ENCODE measurements around the gene HJV. TPM values are rescaled to one million over a fixed set of nuclear protein-coding genes. Genes with fewer than 3 reads are reported as not detected.
A peak's percentile ranks its signal among the peaks of the same experiment; 100 is the strongest.
"Not testable (repeated sequence)": the region's sequence is repeated elsewhere in the genome, so short reads cannot be mapped to it uniquely, and the experiment has no call there.

The HJV gene, protein sequence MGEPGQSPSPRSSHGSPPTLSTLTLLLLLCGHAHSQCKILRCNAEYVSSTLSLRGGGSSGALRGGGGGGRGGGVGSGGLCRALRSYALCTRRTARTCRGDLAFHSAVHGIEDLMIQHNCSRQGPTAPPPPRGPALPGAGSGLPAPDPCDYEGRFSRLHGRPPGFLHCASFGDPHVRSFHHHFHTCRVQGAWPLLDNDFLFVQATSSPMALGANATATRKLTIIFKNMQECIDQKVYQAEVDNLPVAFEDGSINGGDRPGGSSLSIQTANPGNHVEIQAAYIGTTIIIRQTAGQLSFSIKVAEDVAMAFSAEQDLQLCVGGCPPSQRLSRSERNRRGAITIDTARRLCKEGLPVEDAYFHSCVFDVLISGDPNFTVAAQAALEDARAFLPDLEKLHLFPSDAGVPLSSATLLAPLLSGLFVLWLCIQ
- total RNA-seq, result not detected

- DNase-seq, result no peak
- CTCF ChIA-PET, result interaction anchor here (0.7 to 1.4 kb wide), 5 partner anchors 11 to 136 kb away, joined by 3 to 6 read pairs (median 4); partner anchors contain the start of gene ANKRD35
- POLR2A ChIA-PET, result interaction anchor here (0.5 to 1.3 kb wide), 4 partner anchors 14 to 246 kb away, joined by 3 to 8 read pairs (median 4); no protein-coding TSS in a partner anchor
- no peak within 1 kb of the TSS for H3K27ac Mint-ChIP-seq
- no peaks in the 10 kb centered on the region for H3K36me3 Mint-ChIP-seq (ENCODE audit: low read depth)
- H3K4me3 Mint-ChIP-seq, result no peak within 1 kb of the TSS
- H3K27me3 Mint-ChIP-seq, result peaks cover 37% of the 10 kb centered on the region
- intact Hi-C loops (cut with DNase I, micrococcal nuclease), result no loop called here
- ATAC-seq, result no peak
- peaks cover 8% of the 10 kb centered on the region for H3K4me1 Mint-ChIP-seq
- H3K9me3 Mint-ChIP-seq (ENCODE audit: low read depth), result no peaks in the 10 kb centered on the region
Observed at GRCh38 chr1:146021622-146022402, at the start of gene HJV. HJV (minus strand) TSS chr1:146021735; CDS start chr1:146020231, 1,504 bp downstream.

DNA sequence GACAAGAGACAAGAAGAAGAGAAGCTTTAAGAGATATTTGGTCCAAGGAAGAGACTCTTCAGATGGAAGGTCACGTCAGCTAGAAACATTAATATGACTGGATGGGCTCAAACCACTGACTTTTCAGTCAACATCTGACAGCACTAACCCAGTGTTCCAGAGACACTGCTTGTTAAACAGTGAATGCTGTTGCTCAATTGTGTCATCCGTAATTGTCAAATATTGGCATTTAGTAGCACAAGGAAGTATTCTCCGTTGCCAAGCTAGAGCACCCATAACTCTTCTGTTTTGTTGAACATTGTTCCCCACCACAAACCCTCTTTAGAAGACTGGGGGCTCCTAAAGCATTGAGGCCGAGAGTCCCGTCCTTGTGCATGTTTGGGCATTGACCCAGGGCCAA is 37.6 kb upstream of the HJV start:
- DNase-seq, H3K27me3 Mint-ChIP-seq: not testable (repeated sequence)

DNA sequence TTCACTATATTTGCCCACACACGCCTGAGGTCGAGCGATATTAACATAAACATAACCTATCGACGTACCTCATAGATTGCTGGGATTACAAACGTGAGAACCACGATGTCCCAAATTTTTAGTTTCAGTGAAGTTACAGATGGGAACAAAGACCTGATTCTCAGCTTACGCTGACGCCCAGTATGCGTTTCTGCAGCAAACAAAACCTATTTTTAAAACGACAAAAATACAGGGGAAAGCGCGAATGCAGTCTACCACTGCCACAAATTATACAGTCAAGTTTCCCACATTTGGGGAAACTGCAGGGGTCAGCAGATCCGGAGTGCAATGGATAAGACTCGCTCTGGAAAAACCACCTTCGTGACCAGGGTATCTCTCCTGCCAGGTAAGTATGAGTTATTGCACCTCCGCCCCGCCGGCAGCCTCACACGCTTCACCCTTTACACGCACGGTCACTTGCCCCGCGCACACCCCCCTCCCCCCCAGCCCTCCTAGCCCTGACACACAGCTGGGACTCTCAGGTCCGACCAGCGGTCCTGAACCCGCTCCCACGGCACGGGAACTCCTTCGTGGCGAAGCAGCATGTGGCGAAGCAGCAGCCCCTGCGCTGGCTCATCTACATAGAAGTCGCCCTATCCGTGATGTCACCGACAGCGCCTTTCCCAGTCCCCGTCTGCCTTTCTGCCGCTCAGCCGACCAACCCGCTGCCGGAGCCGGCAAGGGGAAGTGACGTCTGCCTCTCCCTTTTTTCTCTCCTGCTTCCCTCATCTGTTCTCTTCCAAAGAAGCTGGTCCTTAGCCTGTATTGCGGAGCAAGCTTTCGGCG is 30.5 kb upstream of the HJV start:
- peak; percentile 89 for DNase-seq

More for the DNA sequence above, 37.6 kb upstream of the HJV start:
- H3K36me3 Mint-ChIP-seq (ENCODE audit: low read depth); CTCF ChIA-PET; intact Hi-C loops (cut with DNase I, micrococcal nuclease); ATAC-seq; H3K4me1 Mint-ChIP-seq; H3K9me3 Mint-ChIP-seq (ENCODE audit: low read depth); H3K27ac Mint-ChIP-seq; POLR2A ChIA-PET; H3K4me3 Mint-ChIP-seq: not testable (repeated sequence)

GRCh38 chr1:146051452-146051851 is 29.9 kb upstream of the HJV start:
- POLR2A ChIA-PET, result interaction anchor here (0.6 to 3.4 kb wide), 30 partner anchors 9 to 1987 kb away, joined by 3 to 228 read pairs (median 6); partner anchors contain the start of genes ANKRD34A, LIX1L, PIAS3 and POLR3C
- no peaks in the 10 kb centered on the region for H3K9me3 Mint-ChIP-seq (ENCODE audit: low read depth)
- no peaks in the 10 kb centered on the region for H3K27me3 Mint-ChIP-seq
- CTCF ChIA-PET, result interaction anchor here (0.6 to 1.4 kb wide), 4 partner anchors 12 to 191 kb away, joined by 3 to 6 read pairs (median 4); no protein-coding TSS in a partner anchor
- H3K27ac Mint-ChIP-seq, result peak overlapping the region; percentile 97
- H3K4me1 Mint-ChIP-seq, result peaks cover 26% of the 10 kb centered on the region
- intact Hi-C loops (cut with DNase I, micrococcal nuclease), result loop anchor here in 1 of 2 experiments (5.0 kb wide), 1 partner anchor 89 kb away; the partner anchor contains the start of genes ANKRD34A and POLR3GL
- ATAC-seq, result no peak
- no peaks in the 10 kb centered on the region for H3K36me3 Mint-ChIP-seq (ENCODE audit: low read depth)
- peak overlapping the region; percentile 73 for H3K4me3 Mint-ChIP-seq
- DNase-seq, result no peak

More for the DNA sequence above, 30.5 kb upstream of the HJV start:
- Mint-ChIP-seq H3K27ac (peak overlapping the region; percentile 97), H3K4me1 (peaks cover 26% of the 10 kb centered on the region), H3K4me3 (peak overlapping the region; percentile 73)
- POLR2A ChIA-PET, result interaction anchor here (0.6 to 3.4 kb wide), 30 partner anchors 9 to 1640 kb away, joined by 3 to 228 read pairs (median 6); partner anchors contain the start of genes ANKRD34A, LIX1L, PIAS3 and POLR3C
- ATAC-seq, result peak; percentile 99
- H3K9me3 Mint-ChIP-seq (ENCODE audit: low read depth); H3K27me3 Mint-ChIP-seq; H3K36me3 Mint-ChIP-seq (ENCODE audit: low read depth): not testable (repeated sequence)
- CTCF ChIA-PET, result interaction anchor here (0.6 to 1.4 kb wide), 4 partner anchors 13 to 192 kb away, joined by 3 to 6 read pairs (median 4); no protein-coding TSS in a partner anchor
- intact Hi-C loops (cut with DNase I, micrococcal nuclease), result loop anchor here in 1 of 2 experiments (1.0 to 5.0 kb wide), 2 partner anchors 15 to 90 kb away; partner anchors contain the start of genes ANKRD34A and POLR3GL

DNA sequence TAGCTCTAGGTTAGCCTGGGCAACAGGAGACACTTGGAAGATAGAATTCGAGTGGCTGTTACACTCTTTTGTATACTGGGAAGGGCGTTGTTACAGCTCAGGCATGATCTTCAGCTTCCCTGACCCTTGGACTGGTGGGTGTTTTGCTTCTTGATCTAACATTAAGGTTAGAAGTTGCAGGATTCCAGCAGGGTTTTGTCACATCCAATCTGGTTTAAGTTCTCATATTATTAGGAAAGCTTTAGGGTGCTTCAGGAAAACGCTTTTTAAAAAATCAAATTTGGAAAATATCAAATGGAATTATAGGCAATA is 29.1 kb upstream of the HJV start:
- H3K4me1 Mint-ChIP-seq, result peaks cover 26% of the 10 kb centered on the region
- not testable (repeated sequence) for H3K9me3 Mint-ChIP-seq (ENCODE audit: low read depth); H3K36me3 Mint-ChIP-seq (ENCODE audit: low read depth); H3K27ac Mint-ChIP-seq; DNase-seq; H3K4me3 Mint-ChIP-seq; H3K27me3 Mint-ChIP-seq; ATAC-seq
- ChIA-PET POLR2A (interaction anchor here (0.7 to 3.4 kb wide), 6 partner anchors 13 to 1988 kb away, joined by 5 to 228 read pairs (median 14); partner anchors contain the start of genes LIX1L and RBM8A), CTCF (interaction anchor here (1.5 kb wide), 1 partner anchor 12 kb away, joined by 4 read pairs; no protein-coding TSS in a partner anchor)
- intact Hi-C loops (cut with DNase I, micrococcal nuclease), result loop anchor here in 1 of 2 experiments (5.0 kb wide), 1 partner anchor 88 kb away; the partner anchor contains the start of genes ANKRD34A and POLR3GL

GRCh38 chr1:146049866-146050651 is 28.5 kb upstream of the HJV start:
- not testable (repeated sequence) for DNase-seq; H3K9me3 Mint-ChIP-seq (ENCODE audit: low read depth); H3K27me3 Mint-ChIP-seq; H3K27ac Mint-ChIP-seq; H3K4me3 Mint-ChIP-seq; H3K36me3 Mint-ChIP-seq (ENCODE audit: low read depth); ATAC-seq
- intact Hi-C loops (cut with DNase I, micrococcal nuclease), result loop anchor here in 1 of 2 experiments (5.0 kb wide), 1 partner anchor 88 kb away; the partner anchor contains the start of genes ANKRD34A and POLR3GL
- ChIA-PET CTCF (interaction anchor here (1.5 kb wide), 1 partner anchor 11 kb away, joined by 4 read pairs; no protein-coding TSS in a partner anchor), POLR2A (interaction anchor here (0.7 to 3.4 kb wide), 5 partner anchors 13 to 123 kb away, joined by 3 to 228 read pairs (median 16); partner anchors contain the start of gene RBM8A)
- peaks cover 26% of the 10 kb centered on the region for H3K4me1 Mint-ChIP-seq

DNA sequence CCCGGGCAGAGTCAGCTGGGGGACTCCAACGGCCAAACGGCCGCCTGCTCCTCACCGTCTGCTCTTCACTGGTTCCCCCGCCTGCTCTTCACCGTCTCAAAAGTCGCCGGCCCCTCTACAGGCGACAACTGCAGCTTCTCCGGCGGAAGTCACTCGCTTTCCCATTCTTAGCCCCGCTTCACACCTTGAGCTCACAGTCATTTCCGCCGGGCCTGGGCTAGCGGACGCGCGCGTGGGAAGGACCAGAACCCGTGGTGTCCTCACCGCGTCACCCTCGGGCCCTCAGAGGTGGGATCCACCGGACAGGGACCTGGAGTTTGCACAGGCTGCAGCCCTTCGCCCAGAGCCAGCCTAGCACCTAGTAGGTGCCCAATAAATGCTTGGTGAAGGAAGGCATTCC is 27.9 kb upstream of the HJV start:
- intact Hi-C loops (cut with DNase I, micrococcal nuclease), result no loop called here
- H3K27ac Mint-ChIP-seq, result no peak overlapping the region
- H3K9me3 Mint-ChIP-seq (ENCODE audit: low read depth), result no peaks in the 10 kb centered on the region
- H3K27me3 Mint-ChIP-seq, result no peaks in the 10 kb centered on the region
- H3K4me1 Mint-ChIP-seq, result peaks cover 26% of the 10 kb centered on the region
- no peaks in the 10 kb centered on the region for H3K36me3 Mint-ChIP-seq (ENCODE audit: low read depth)
- ATAC-seq (no peak), DNase-seq (no peak)
- CTCF ChIA-PET, result interaction anchor here (0.7 to 4.1 kb wide), 3 partner anchors 11 to 204 kb away, joined by 3 to 20 read pairs (median 4); partner anchors contain the start of gene NUDT17
- POLR2A ChIA-PET, result interaction anchor here (0.8 kb wide), 1 partner anchor 70 kb away, joined by 3 read pairs; no protein-coding TSS in a partner anchor
- H3K4me3 Mint-ChIP-seq, result no peak overlapping the region

- H3K9me3 Mint-ChIP-seq (ENCODE audit: low read depth); H3K4me3 Mint-ChIP-seq; intact Hi-C loops (cut with DNase I, micrococcal nuclease); H3K27ac Mint-ChIP-seq; DNase-seq; ATAC-seq; H3K27me3 Mint-ChIP-seq; H3K36me3 Mint-ChIP-seq (ENCODE audit: low read depth): not testable (repeated sequence)
- CTCF ChIA-PET, result interaction anchor here (0.7 to 4.1 kb wide), 3 partner anchors 11 to 203 kb away, joined by 3 to 20 read pairs (median 4); partner anchors contain the start of gene NUDT17
- POLR2A ChIA-PET, result interaction anchor here (0.6 to 0.7 kb wide), 3 partner anchors 11 to 194 kb away, joined by 4 to 6 read pairs (median 5); no protein-coding TSS in a partner anchor
- H3K4me1 Mint-ChIP-seq, result peaks cover 26% of the 10 kb centered on the region
Observed at GRCh38 chr1:146048514-146049115, 27.1 kb upstream of the HJV start.

DNA sequence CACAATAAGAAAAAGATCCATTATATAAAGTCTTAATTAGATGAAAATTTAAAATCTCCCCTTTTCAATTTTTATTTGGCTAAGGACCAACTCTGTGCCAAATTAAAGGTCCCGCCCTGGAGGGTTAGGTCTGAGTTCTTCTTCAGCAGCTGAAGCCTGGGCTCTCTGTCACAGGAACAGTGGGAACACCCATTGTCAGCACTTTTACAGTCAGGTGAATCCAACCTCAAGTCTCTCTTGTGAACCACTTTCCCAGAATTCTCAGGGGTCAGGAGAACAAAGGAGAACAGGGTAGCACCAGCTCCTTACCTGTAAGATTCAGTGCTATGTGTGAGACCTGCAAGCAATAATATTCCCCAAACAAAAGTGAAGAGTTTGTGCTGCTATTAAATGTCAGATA is 25.1 kb upstream of the HJV start:
- ChIA-PET POLR2A (no interaction called here), CTCF (interaction anchor here (4.1 kb wide), 1 partner anchor 9 kb away, joined by 20 read pairs; no protein-coding TSS in a partner anchor)
- Mint-ChIP-seq H3K4me3 (no peak overlapping the region), H3K27ac (no peak overlapping the region), H3K9me3 (ENCODE audit: low read depth) (no peaks in the 10 kb centered on the region), H3K4me1 (peaks cover 22% of the 10 kb centered on the region), H3K36me3 (ENCODE audit: low read depth) (no peaks in the 10 kb centered on the region), H3K27me3 (no peaks in the 10 kb centered on the region)
- DNase-seq (no peak), ATAC-seq (no peak)
- intact Hi-C loops (cut with DNase I, micrococcal nuclease), result no loop called here
